ENCODE results near the gene KIAA0232.
"Not testable (repeated sequence)": the region's sequence is repeated elsewhere in the genome, so short reads cannot be mapped to it uniquely, and the experiment has no call there.

Gene KIAA0232

DNA sequence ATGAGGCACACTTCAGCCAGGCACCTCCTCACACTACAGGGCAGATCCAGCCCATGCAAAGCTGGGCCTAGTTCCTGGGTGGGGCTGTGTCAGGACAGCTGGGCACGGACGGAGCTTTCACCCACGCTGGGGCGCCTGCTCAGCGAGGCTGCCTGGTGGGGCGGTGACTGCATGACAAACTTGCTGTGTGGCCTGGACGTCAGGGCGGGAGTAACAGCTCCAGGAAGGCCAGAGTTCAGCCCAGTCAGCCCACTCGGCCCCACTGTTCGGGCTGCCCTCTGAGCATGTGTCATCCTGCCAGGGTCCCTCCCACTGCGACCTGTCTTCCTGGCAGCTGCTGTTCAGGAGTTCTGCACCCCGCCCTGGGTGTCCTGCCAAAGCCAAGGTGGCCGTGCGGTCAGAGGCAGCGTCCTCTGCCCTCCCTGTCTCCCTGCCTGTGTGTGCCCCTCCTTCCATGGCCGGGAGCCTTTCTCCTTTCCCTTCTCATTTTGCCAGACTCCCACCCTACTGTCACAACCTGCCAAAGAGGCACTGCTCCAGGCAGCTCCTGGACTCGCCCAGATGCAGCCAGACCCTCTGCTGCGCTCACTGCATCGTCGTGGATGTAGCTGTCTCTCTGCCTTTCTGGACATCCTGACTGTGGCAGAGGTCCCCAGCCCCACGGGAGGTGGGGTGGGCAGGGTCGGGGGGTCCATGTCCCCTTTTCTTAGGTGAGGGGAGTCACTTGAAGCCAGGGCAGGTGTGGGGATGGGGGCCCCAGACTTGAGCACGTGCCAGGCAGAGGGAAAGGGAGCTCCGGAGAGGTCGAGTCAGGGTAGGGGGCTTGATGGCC, 33.0 kb upstream of the KIAA0232 start:
- H3K9me3 ChIP-seq (ENCODE audit: control insufficient read depth, insufficient read depth, low read length): no peaks in the 10 kb centered on the region
- no peak overlapping the region for H3K9ac ChIP-seq (ENCODE audit: low read depth, low read length)
- no peaks in the 10 kb centered on the region for H3K4me1 ChIP-seq (ENCODE audit: control insufficient read depth, insufficient read depth, low read length)

DNA sequence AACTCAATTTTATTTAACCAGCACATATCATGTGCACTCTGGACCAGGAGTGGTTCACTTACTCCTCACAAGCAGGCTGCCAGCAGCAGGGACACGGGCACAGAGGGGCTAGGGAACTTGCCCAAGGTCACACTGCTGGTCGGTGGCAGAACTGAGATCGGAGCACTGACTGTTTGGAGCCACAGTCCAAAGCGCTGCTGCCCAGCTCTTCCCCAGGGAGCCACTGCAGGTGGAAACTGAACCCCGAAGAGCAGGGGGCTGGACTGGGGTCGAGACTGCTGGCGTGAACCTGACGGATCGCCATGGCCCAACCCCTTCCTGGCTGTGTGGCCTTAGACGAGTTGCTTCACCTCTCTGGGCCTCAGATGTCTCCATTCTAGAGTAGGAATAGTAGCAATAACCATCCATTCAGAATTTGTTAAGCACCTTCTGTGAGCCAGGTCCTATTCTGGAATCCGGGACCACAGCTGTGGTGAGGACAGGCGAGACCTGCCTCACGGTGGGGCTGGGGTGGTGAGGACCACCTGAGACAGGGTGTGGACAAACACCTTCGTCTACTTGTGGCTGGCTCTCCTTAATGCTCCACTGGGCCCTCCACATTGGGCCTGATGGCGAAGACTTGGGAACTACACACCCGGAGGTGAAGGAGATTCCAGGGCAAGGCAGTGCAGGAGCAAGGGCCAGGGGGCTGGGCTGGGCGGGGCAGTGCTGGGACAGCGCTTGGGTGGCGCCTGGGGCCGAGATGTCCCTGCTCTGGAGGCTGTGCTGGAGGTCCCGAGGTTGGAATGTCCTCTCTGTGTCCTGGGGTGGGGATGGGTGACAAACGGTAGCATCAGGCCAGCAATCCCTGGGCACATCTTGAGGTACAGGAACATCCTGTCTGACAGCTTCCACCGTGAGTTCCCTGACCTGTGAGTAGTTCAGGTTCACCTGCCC, 32.0 kb upstream of the KIAA0232 start:
- Histone ChIP-seq H3K36me3 (ENCODE audit: control insufficient read depth, insufficient read depth, low read length) (peaks cover 2% of the 10 kb centered on the region), H3K27me3 (ENCODE audit: control insufficient read depth, insufficient read depth, low read length) (no peaks in the 10 kb centered on the region), H3K9me3 (ENCODE audit: control insufficient read depth, insufficient read depth, low read length) (no peaks in the 10 kb centered on the region), H3K9ac (ENCODE audit: low read depth, low read length) (no peak overlapping the region), H3K4me1 (ENCODE audit: control insufficient read depth, insufficient read depth, low read length) (no peaks in the 10 kb centered on the region), H3K4me3 (ENCODE audit: low read depth, low read length) (no peak overlapping the region)

More for the DNA sequence above, 33.0 kb upstream of the KIAA0232 start:
- Histone ChIP-seq H3K4me3 (ENCODE audit: low read depth, low read length) (no peak overlapping the region), H3K27me3 (ENCODE audit: control insufficient read depth, insufficient read depth, low read length) (no peaks in the 10 kb centered on the region), H3K36me3 (ENCODE audit: control insufficient read depth, insufficient read depth, low read length) (peaks cover 2% of the 10 kb centered on the region)

GRCh38 chr4:6751611-6752485, 30.7 kb upstream of the KIAA0232 start:
- H3K9me3 ChIP-seq (ENCODE audit: control insufficient read depth, insufficient read depth, low read length): no peaks in the 10 kb centered on the region
- H3K4me3 ChIP-seq (ENCODE audit: low read depth, low read length): no peak overlapping the region
- no peaks in the 10 kb centered on the region for H3K27me3 ChIP-seq (ENCODE audit: control insufficient read depth, insufficient read depth, low read length)
- no peaks in the 10 kb centered on the region for H3K4me1 ChIP-seq (ENCODE audit: control insufficient read depth, insufficient read depth, low read length)
- H3K36me3 ChIP-seq (ENCODE audit: control insufficient read depth, insufficient read depth, low read length): peaks cover 2% of the 10 kb centered on the region
- H3K9ac ChIP-seq (ENCODE audit: low read depth, low read length): no peak overlapping the region

GRCh38 chr4:6752486-6752829, 30.1 kb upstream of the KIAA0232 start:
- Histone ChIP-seq H3K4me1 (ENCODE audit: control insufficient read depth, insufficient read depth, low read length) (no peaks in the 10 kb centered on the region), H3K36me3 (ENCODE audit: control insufficient read depth, insufficient read depth, low read length) (peaks cover 2% of the 10 kb centered on the region), H3K27me3 (ENCODE audit: control insufficient read depth, insufficient read depth, low read length) (no peaks in the 10 kb centered on the region), H3K4me3 (ENCODE audit: low read depth, low read length) (no peak overlapping the region), H3K9me3 (ENCODE audit: control insufficient read depth, insufficient read depth, low read length) (no peaks in the 10 kb centered on the region), H3K9ac (ENCODE audit: low read depth, low read length) (no peak overlapping the region)

DNA sequence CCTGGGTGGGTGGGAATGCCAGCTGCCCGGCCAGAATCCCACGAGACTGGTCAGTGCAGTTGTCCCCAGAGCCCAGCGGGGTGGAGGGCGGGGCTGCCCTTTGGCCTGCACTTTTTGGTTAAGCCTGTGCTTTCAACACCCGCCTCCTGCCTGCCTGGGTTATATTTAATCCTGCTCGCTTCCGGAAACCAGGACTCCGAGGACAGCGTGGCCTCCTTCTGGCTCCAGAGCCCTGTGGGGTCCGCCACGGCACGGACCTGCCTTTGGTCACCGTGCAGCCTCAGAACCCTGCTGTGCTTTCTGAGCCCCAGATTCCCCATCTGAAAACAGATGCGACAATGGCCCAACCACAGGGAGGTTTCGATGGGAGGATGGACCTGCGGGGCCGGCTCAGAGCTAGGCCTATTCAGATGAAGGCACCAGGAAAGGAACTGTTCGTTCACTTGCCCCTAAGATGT, 29.4 kb upstream of the KIAA0232 start:
- Histone ChIP-seq H3K9me3 (ENCODE audit: control insufficient read depth, insufficient read depth, low read length) (no peaks in the 10 kb centered on the region), H3K27me3 (ENCODE audit: control insufficient read depth, insufficient read depth, low read length) (no peaks in the 10 kb centered on the region), H3K36me3 (ENCODE audit: control insufficient read depth, insufficient read depth, low read length) (peaks cover 2% of the 10 kb centered on the region), H3K4me1 (ENCODE audit: control insufficient read depth, insufficient read depth, low read length) (no peaks in the 10 kb centered on the region), H3K9ac (ENCODE audit: low read depth, low read length) (no peak overlapping the region), H3K4me3 (ENCODE audit: low read depth, low read length) (no peak overlapping the region)

DNA sequence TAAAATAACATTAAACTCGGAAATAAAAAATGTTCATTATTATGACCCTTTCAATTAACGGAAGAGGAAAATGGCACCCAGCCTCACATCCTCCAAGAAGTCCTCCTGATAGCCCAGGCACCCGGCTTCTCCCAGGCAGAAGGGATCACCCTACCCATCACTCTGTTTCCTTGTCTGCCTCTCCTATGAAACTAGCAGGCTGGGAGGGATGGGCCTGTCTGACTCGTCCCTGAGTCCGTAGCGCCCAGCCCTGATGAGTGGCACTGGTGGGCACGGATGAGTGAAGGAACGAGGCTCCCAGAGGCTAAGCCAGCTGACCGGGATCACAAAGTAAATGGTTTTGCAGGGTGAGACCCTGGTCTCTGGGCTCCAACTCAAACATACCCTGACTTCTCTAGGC, 28.6 kb upstream of the KIAA0232 start:
- Histone ChIP-seq H3K9me3 (ENCODE audit: control insufficient read depth, insufficient read depth, low read length) (no peaks in the 10 kb centered on the region), H3K4me1 (ENCODE audit: control insufficient read depth, insufficient read depth, low read length) (no peaks in the 10 kb centered on the region), H3K4me3 (ENCODE audit: low read depth, low read length) (no peak overlapping the region), H3K27me3 (ENCODE audit: control insufficient read depth, insufficient read depth, low read length) (no peaks in the 10 kb centered on the region), H3K36me3 (ENCODE audit: control insufficient read depth, insufficient read depth, low read length) (peaks cover 2% of the 10 kb centered on the region), H3K9ac (ENCODE audit: low read depth, low read length) (no peak overlapping the region)

DNA sequence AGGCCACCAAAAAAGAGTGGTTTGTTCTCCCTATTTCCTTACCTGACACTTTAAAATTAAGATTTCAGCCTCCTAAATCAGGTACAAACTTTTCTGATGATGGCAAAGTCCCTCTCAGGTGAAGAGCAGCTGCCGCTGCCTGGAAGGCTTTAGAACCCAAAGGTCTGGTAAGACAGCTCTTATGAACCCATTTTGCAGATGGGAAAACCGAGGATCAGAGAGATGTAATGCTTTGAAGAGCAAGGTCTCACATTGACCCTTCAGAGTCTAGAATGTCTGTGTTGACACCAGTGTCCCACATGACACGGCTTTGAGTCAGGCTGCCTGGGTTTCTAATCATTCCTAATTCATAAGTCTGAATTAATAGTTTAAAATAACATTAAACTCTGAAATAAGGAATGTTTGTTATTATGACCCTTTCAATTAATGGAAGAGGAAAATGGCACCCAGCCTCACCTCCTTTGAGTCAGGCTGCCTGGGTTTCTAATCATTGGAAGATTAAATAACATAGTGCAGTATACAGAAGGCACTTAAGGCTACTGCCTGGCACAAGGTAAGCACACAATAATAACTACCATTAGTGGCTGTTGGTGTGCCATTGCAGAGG, 27.9 kb upstream of the KIAA0232 start:
- Histone ChIP-seq H3K9me3 (ENCODE audit: control insufficient read depth, insufficient read depth, low read length) (no peaks in the 10 kb centered on the region), H3K9ac (ENCODE audit: low read depth, low read length) (no peak overlapping the region), H3K36me3 (ENCODE audit: control insufficient read depth, insufficient read depth, low read length) (peaks cover 2% of the 10 kb centered on the region), H3K27me3 (ENCODE audit: control insufficient read depth, insufficient read depth, low read length) (no peaks in the 10 kb centered on the region), H3K4me1 (ENCODE audit: control insufficient read depth, insufficient read depth, low read length) (no peaks in the 10 kb centered on the region), H3K4me3 (ENCODE audit: low read depth, low read length) (no peak overlapping the region)

DNA sequence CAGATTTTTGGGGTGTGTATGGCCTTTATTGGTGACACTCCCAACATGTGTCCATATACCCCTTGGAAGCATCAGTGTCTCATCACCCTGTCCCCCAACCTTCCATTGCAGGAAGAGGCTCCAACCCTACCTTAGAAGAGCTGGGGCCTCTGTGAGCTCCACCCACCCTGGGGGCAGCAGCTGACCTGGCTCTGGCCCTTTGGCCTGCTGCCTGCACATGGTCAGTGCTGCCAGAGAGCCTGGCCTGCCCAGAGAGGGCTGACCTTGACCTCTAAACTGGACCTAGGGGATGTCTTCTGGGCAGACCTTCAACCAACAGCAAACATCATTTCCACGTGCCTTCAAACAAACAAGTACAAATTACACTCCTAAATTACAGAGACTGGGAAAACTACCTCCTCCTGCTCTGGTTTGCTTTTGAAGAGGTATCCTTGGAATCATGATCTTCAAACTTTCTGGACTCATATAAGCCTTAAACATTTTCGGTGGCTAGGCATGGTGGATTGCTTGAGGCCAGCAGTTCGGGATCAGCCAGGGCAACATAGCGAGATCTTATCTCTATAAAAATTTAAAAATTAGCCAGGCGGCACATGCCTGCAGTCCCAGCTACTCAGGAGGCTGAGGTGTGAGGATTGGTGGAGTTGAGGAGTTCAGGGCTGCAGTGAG, 27.3 kb upstream of the KIAA0232 start:
- Histone ChIP-seq H3K27me3 (ENCODE audit: control insufficient read depth, insufficient read depth, low read length) (no peaks in the 10 kb centered on the region), H3K4me1 (ENCODE audit: control insufficient read depth, insufficient read depth, low read length) (no peaks in the 10 kb centered on the region), H3K9ac (ENCODE audit: low read depth, low read length) (no peak overlapping the region), H3K9me3 (ENCODE audit: control insufficient read depth, insufficient read depth, low read length) (no peaks in the 10 kb centered on the region), H3K36me3 (ENCODE audit: control insufficient read depth, insufficient read depth, low read length) (no peaks in the 10 kb centered on the region), H3K4me3 (ENCODE audit: low read depth, low read length) (no peak overlapping the region)

DNA sequence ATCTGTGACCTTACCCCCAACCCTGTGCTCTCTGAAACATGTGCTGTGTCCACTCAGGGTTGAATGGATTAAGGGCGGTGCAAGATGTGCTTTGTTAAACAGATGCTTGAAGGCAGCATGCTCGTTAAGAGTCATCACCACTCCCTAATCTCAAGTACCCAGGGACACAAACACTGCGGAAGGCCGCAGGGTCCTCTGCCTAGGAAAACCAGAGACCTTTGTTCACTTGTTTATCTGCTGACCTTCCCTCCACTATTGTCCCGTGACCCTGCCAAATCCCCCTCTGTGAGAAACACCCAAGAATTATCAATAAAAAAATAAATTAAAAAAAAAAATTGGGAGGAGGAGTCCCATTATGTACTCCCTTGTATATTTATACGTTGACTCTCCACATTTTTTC, 26.2 kb upstream of the KIAA0232 start:
- not testable (repeated sequence) for H3K9ac ChIP-seq (ENCODE audit: low read depth, low read length); H3K4me3 ChIP-seq (ENCODE audit: low read depth, low read length); H3K36me3 ChIP-seq (ENCODE audit: control insufficient read depth, insufficient read depth, low read length); H3K9me3 ChIP-seq (ENCODE audit: control insufficient read depth, insufficient read depth, low read length); H3K4me1 ChIP-seq (ENCODE audit: control insufficient read depth, insufficient read depth, low read length); H3K27me3 ChIP-seq (ENCODE audit: control insufficient read depth, insufficient read depth, low read length)

DNA sequence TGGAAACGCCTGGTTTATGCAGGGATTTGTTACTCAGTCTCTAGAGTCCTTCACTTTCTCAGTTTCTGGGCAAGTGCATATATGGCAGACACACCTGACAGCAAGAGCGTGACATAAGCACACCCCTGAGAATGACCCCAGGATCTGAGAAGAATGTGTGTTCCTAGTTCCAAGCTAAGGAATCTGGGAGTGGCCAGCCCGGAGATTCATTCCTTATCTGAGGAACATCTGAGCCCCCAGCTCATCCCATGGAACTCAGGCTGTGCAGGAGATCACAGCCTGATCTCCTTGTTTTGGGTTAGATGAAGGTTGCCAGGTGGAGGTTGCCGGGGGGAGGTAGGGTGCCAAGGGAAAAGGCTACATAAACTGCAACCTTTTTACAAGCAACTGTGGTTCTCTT, 23.8 kb upstream of the KIAA0232 start:
- Histone ChIP-seq H3K9ac (ENCODE audit: low read depth, low read length) (no peak overlapping the region), H3K4me1 (ENCODE audit: control insufficient read depth, insufficient read depth, low read length) (no peaks in the 10 kb centered on the region), H3K27me3 (ENCODE audit: control insufficient read depth, insufficient read depth, low read length) (no peaks in the 10 kb centered on the region), H3K9me3 (ENCODE audit: control insufficient read depth, insufficient read depth, low read length) (no peaks in the 10 kb centered on the region), H3K36me3 (ENCODE audit: control insufficient read depth, insufficient read depth, low read length) (no peaks in the 10 kb centered on the region), H3K4me3 (ENCODE audit: low read depth, low read length) (no peak overlapping the region)
